Tibial nerve (tissue), 4 donors: ENCODE results near the gene SPIRE2. TPM values are rescaled to one million over a fixed set of nuclear protein-coding genes. Genes with fewer than 3 reads are reported as not detected.

Experiments used
- DNase-seq, 2 donors: peaks; one replicate each; pipeline ENCODE4 v3.0.0-alpha.2; 2019; ENCODE audit warnings: low spot score in 2 of 2
- H3K27ac ChIP-seq, 4 donors: fragments of 200-600 bp; sonication (generic) in 3 of 4; one replicate each; pipeline ENCODE4 v1.5.1; 2017 to 2019; ENCODE audit warnings: mild to moderate bottlenecking in 1 of 4
- H3K27me3 ChIP-seq, 2 donors: fragments of 200-600 bp; sonication (generic) in 1 of 2; one replicate each; pipeline versions ENCODE4 v1.5.1 to v1.6.0; 2017 to 2019
- H3K36me3 ChIP-seq, 3 donors: fragments of 200-600 bp; sonication (generic); one replicate each; pipeline ENCODE4 v1.5.1; 2018 to 2019
- H3K4me1 ChIP-seq, 4 donors: fragments of 200-600 bp; sonication (generic) in 3 of 4; one replicate each; pipeline ENCODE4 v1.5.1; 2017 to 2019
- H3K4me3 ChIP-seq, 4 donors: fragments of 200-600 bp; sonication (generic) in 3 of 4; one replicate each; pipeline ENCODE4 v1.5.1; 2017 to 2019; ENCODE audit warnings: mild to moderate bottlenecking in 1 of 4, moderate library complexity in 1 of 4
- H3K9me3 ChIP-seq, 4 donors: fragments of 200-600 bp; sonication (generic) in 3 of 4; one replicate each; pipeline ENCODE4 v1.5.1; 2017 to 2019
- EP300 ChIP-seq, 2 donors: sonication (generic); formaldehyde crosslinking; IDR thresholded peaks; one replicate each; pipeline ENCODE4 v1.6.1; 2017; ENCODE audit warnings: antibody characterized with exemption in 2 of 2, mild to moderate bottlenecking in 1 of 2
- POLR2A ChIP-seq, 2 donors: fragments of 450-650 bp; IDR thresholded peaks; one replicate each; pipeline ENCODE4 v1.6.1; 2017; ENCODE audit warnings: antibody characterized with exemption in 2 of 2, mild to moderate bottlenecking in 2 of 2, moderate library complexity in 2 of 2
- WGBS, 2 donors: methylation state at CpG; one replicate each; pipeline ENCODE4 v1.1.5; 2018; 5-methylcytosine and 5-hydroxymethylcytosine counted together
- total RNA-seq, 4 donors: library from RNA; depleted of rRNA; stranded (reverse); fragments of >200 nt; gene quantifications; one replicate each; pipeline ENCODE4 v1.1.0, GENCODE V29; 2016
- TF ChIP-seq, protein P1 (sequence below), 5 experiments: fragments of 200-600 bp in 3 of 5; fragments of 450-650 bp in 2 of 5; sonication (generic) in 3 of 5; IDR thresholded peaks; one replicate each; pipeline ENCODE4 v1.5.1; 2016 to 2019; ENCODE audit warnings: antibody characterized with exemption in 5 of 5, mild to moderate bottlenecking in 3 of 5, moderate library complexity in 2 of 5

Gene SPIRE2
- total RNA-seq, 4 donors from 2014 or later = 1.1 to 7.2 (median 3.1) TPM; not detected in 1

DNA sequence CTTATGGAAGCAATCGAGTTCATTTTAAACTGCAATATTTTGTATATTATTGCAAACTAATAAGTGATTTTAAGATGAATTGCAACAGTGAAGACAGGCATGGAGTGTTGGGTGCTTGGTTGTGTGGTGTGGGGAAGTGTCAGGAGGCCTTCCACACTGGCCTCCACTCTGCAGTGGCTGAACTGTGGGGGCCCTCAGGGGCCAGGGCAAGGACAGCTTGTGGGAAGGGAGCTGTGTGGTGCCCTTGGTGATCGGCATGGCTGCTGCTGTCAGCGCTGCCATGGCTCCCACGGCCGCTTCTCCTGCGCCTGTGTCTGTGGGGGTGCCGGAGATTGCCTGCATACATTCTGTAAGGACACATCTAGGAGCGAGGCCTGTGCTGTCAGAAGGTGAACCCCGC is 64.4 kb downstream of the SPIRE2 start:
- no peak for DNase-seq
- H3K4me1 ChIP-seq = peaks cover 0 to 23% (median 0%) of the 10 kb centered on the region in 4 donors
- TF ChIP-seq EP300 (IDR thresholded peaks at IDR 0.05) (no peak), POLR2A (IDR thresholded peaks at IDR 0.05) (no peak)
- TF ChIP-seq, protein P1, sequence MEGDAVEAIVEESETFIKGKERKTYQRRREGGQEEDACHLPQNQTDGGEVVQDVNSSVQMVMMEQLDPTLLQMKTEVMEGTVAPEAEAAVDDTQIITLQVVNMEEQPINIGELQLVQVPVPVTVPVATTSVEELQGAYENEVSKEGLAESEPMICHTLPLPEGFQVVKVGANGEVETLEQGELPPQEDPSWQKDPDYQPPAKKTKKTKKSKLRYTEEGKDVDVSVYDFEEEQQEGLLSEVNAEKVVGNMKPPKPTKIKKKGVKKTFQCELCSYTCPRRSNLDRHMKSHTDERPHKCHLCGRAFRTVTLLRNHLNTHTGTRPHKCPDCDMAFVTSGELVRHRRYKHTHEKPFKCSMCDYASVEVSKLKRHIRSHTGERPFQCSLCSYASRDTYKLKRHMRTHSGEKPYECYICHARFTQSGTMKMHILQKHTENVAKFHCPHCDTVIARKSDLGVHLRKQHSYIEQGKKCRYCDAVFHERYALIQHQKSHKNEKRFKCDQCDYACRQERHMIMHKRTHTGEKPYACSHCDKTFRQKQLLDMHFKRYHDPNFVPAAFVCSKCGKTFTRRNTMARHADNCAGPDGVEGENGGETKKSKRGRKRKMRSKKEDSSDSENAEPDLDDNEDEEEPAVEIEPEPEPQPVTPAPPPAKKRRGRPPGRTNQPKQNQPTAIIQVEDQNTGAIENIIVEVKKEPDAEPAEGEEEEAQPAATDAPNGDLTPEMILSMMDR (IDR thresholded peaks at IDR 0.05) = no peak
- H3K27me3 ChIP-seq = no peaks in the 10 kb centered on the region
- H3K27ac ChIP-seq = no peak overlapping the region
- H3K36me3 ChIP-seq = peaks cover 4 to 100% (median 40%) of the 10 kb centered on the region in 3 donors
- no peaks in the 10 kb centered on the region for H3K9me3 ChIP-seq
- H3K4me3 ChIP-seq = no peak overlapping the region
- WGBS, 2 donors = 93 to 94% methylated on average over 9 of the region's 9 CpGs

DNA sequence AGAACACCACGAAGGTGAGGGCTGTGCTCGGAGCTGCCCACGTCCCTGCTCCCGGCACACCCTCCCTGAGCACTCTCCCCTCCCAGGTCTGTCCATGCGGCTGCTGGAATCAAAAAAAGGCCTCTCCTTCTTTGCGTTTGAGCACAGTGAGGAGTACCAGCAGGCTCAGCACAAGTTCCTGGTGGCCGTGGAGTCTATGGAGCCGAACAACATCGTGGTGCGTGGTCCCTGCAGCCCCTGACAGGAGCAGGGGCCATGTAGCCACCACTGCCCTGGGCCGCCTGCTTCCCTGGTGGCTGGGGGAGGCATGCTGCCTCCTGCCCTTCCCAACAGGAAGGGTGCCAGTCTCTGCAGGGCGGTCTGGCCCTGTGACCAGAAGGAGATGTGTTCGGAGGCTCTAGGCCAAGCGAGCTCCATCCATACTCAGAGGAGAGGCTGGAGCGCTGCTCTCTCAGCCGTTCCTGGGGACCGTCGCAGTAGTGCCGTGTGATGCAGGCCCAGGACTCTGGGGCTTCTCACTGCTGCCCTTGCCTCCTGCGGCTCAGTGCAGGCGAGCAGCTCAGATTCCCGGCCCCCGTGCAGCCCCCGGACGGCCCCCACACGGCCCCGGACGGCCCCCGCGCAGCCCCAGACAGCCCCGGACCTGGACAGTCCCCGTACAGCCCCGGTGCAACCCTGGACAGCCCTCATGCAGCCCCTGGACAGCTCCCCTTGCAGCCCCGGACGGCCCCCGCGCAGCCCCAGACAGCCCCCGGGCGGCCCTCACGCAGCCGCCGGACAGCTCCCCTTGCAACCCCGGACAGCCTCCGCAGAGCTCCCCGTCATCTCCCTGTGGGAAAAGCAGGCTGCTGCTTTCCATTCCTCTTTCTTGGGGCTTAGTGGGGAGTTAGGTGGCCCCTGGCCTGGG is 65.6 kb downstream of the SPIRE2 start:
- DNase-seq = no peak
- WGBS, 2 donors = 90 to 92% methylated on average over 30 to 36 of the region's 45 CpGs
- H3K36me3 ChIP-seq = peaks cover 2 to 100% (median 35%) of the 10 kb centered on the region in 3 donors

DNA sequence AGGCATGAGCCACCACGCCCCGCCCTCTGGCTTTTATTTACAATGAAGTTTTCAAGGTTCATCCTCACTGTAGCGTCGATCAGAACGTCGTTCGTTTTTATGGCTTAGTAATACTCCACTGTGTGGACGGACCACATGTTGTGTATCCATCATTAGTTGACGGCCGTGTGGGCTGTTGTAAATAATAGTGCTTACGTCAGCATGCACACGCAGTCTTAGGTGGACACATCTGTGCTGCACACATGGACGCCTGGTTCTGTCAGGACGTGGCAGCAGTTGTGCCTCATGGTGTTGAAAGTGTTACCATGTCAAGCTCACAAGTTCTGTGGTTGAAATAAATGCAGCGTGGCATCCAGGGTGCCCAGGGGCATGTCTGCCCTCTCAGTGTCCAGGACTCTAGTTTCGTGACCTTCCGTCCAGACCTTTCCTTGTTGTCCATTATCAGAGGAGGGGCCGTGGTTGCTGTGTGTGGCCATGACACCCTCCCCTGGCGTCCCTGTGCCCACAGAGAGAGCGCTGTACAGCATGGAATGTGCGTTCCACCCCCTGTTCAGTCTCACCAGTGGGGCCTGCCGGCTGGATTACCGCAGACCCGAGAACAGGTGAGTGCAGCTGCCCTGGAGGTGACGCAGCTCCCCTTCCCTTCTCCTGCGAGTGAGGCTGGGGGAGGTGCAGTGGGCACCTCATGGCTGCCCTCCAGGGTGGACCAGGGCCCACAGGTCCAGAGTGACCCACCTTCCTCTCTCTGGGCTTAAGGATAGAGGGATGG is 67.4 kb downstream of the SPIRE2 start:
- TF ChIP-seq POLR2A (IDR thresholded peaks at IDR 0.05) = no peak
- TF ChIP-seq, protein P1 (IDR thresholded peaks at IDR 0.05) = no peak
- no peak for TF ChIP-seq EP300 (IDR thresholded peaks at IDR 0.05)
- Histone ChIP-seq H3K9me3 (no peaks in the 10 kb centered on the region), H3K27ac (no peak overlapping the region), H3K36me3 (peaks cover 5 to 100% (median 38%) of the 10 kb centered on the region in 3 donors), H3K4me3 (no peak overlapping the region), H3K27me3 (no peaks in the 10 kb centered on the region), H3K4me1 (peaks cover 0 to 14% (median 0%) of the 10 kb centered on the region in 4 donors)
- DNase-seq = no peak
- 91 to 92% methylated on average over 26 of the region's 26 CpGs for WGBS, 2 donors

More for the DNA sequence above, 65.6 kb downstream of the SPIRE2 start:
- TF ChIP-seq, protein P1 (IDR thresholded peaks at IDR 0.05) = no peak
- TF ChIP-seq POLR2A (IDR thresholded peaks at IDR 0.05) (no peak), EP300 (IDR thresholded peaks at IDR 0.05) (no peak)
- Histone ChIP-seq H3K27ac (no peak overlapping the region), H3K4me1 (peaks cover 0 to 23% (median 0%) of the 10 kb centered on the region in 4 donors), H3K27me3 (no peaks in the 10 kb centered on the region), H3K9me3 (no peaks in the 10 kb centered on the region), H3K4me3 (no peak overlapping the region)

DNA sequence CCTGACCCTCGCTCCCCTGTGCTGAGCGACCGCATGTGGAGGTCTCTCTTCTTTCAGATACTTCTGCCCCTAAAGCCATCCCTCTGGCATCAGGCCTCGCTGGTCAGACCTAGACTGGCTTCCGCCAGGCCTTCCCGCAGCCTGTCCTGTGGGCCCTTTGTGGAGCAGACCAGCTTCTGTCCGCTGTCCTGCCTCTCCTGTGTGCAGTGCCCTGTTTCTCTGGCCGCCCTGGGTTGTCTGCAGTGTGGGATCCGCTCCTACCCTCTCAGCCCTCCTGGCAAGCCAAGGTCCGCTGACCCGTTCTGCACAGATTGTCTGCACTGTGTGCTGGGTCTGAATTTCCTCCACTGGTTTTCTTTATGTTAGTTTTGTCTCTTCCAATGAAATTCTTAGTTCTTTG is 68.9 kb downstream of the SPIRE2 start:
- peaks cover 5 to 91% (median 32%) of the 10 kb centered on the region in 3 donors for H3K36me3 ChIP-seq
- H3K27me3 ChIP-seq = no peaks in the 10 kb centered on the region

More for the DNA sequence above, 68.9 kb downstream of the SPIRE2 start:
- H3K9me3 ChIP-seq = no peaks in the 10 kb centered on the region
- no peaks in the 10 kb centered on the region for H3K4me1 ChIP-seq
- TF ChIP-seq POLR2A (IDR thresholded peaks at IDR 0.05) = no peak
- TF ChIP-seq, protein P1 (IDR thresholded peaks at IDR 0.05) = no peak
- no peak overlapping the region for H3K27ac ChIP-seq
- no peak overlapping the region for H3K4me3 ChIP-seq
- 94 to 96% methylated on average over 11 of the region's 11 CpGs for WGBS, 2 donors
- no peak for DNase-seq
